ENCODE data around the gene TRIM2.

GRCh38 chr4:153239409-153239808 is 35.2 kb downstream of the TRIM2 start:
- TF ChIP-seq POLR2AphosphoS5 (IDR thresholded peaks at IDR 0.05; ENCODE audit: low read depth, low read length), result no peak
- TF ChIP-seq SPI1 (IDR thresholded peaks at IDR 0.05; ENCODE audit: low read depth, low read length), result no peak
- TF ChIP-seq POLR2A (IDR thresholded peaks at IDR 0.05; ENCODE audit: low read depth, low read length), result no peak
- TF ChIP-seq TAF1 (IDR thresholded peaks at IDR 0.05; ENCODE audit: low read depth, low read length), result no peak
- TF ChIP-seq POU2F2 (IDR thresholded peaks at IDR 0.05; ENCODE audit: low read depth, low read length), result no peak

Measured in GM12891 (cell line).